ENCODE measurements around the gene KRT39. TPM values are rescaled to one million over a fixed set of nuclear protein-coding genes. Genes with fewer than 3 reads are reported as not detected.
"Not testable (repeated sequence)": the region's sequence is repeated elsewhere in the genome, so short reads cannot be mapped to it uniquely, and the experiment has no call there.

KRT39 gene
- polyA plus RNA-seq, 4 donors, result not detected

- no peak for DNase-seq (ENCODE audit: low read depth in 4 of 4, low spot score in 3 of 4)
Measured at GRCh38 chr17:40944531-40944930, 22.2 kb downstream of the KRT39 start.

GRCh38 chr17:40942553-40942952, 24.2 kb downstream of the KRT39 start:
- DNase-seq (ENCODE audit: low read depth in 4 of 4, low spot score in 3 of 4), result no peak

- DNase-seq (ENCODE audit: low read depth in 4 of 4, low spot score in 3 of 4), result no peak
Measured at GRCh38 chr17:40940266-40940665, 26.5 kb downstream of the KRT39 start.

- DNase-seq (ENCODE audit: low read depth in 4 of 4, low spot score in 3 of 4), result no peak
Measured at GRCh38 chr17:40938981-40939380, 27.8 kb downstream of the KRT39 start.

GRCh38 chr17:40937384-40937819, 29.3 kb downstream of the KRT39 start, which contains the start of gene KRT23:
Gene KRT23 (minus strand): TSS chr17:40937646. CDS start chr17:40936603, 1,043 bp downstream.
- no peak for DNase-seq (ENCODE audit: low read depth in 4 of 4, low spot score in 3 of 4)

- DNase-seq (ENCODE audit: low read depth in 4 of 4, low spot score in 3 of 4), result no peak
Measured at GRCh38 chr17:40936976-40937375, 29.8 kb downstream of the KRT39 start.

GRCh38 chr17:40936437-40936971, 30.2 kb downstream of the KRT39 start:
- DNase-seq (ENCODE audit: low read depth in 4 of 4, low spot score in 3 of 4), result no peak

GRCh38 chr17:40935624-40936023, 31.1 kb downstream of the KRT39 start:
- DNase-seq (ENCODE audit: low read depth in 4 of 4, low spot score in 3 of 4), result no peak

- no peak for DNase-seq (ENCODE audit: low read depth in 4 of 4, low spot score in 3 of 4)
Measured at GRCh38 chr17:40932608-40933007, 34.1 kb downstream of the KRT39 start.

- no peak for DNase-seq (ENCODE audit: low read depth in 4 of 4, low spot score in 3 of 4)
Measured at GRCh38 chr17:40931311-40931710, 35.4 kb downstream of the KRT39 start.

GRCh38 chr17:40926341-40926740, 40.4 kb downstream of the KRT39 start:
- DNase-seq (ENCODE audit: low read depth in 4 of 4, low spot score in 3 of 4), result no peak

- DNase-seq (ENCODE audit: low read depth in 4 of 4, low spot score in 3 of 4), result no peak
Measured at GRCh38 chr17:40922239-40922638, 44.5 kb downstream of the KRT39 start.

- DNase-seq (ENCODE audit: low read depth in 4 of 4, low spot score in 3 of 4), result no peak
Measured at GRCh38 chr17:40921026-40921425, 45.7 kb downstream of the KRT39 start.

GRCh38 chr17:40917116-40917515, 49.6 kb downstream of the KRT39 start:
- DNase-seq (ENCODE audit: low read depth in 4 of 4, low spot score in 3 of 4), result not testable (repeated sequence)

GRCh38 chr17:40916366-40916765, 50.4 kb downstream of the KRT39 start:
- no peak for DNase-seq (ENCODE audit: low read depth in 4 of 4, low spot score in 3 of 4)

- no peak for DNase-seq (ENCODE audit: low read depth in 4 of 4, low spot score in 3 of 4)
Measured at GRCh38 chr17:40915721-40916256, 51.0 kb downstream of the KRT39 start.

GRCh38 chr17:40915199-40915661, 51.5 kb downstream of the KRT39 start:
- no peak for DNase-seq (ENCODE audit: low read depth in 4 of 4, low spot score in 3 of 4)

GRCh38 chr17:40914075-40914855, 52.5 kb downstream of the KRT39 start:
- no peak for DNase-seq (ENCODE audit: low read depth in 4 of 4, low spot score in 3 of 4)

- no peak for DNase-seq (ENCODE audit: low read depth in 4 of 4, low spot score in 3 of 4)
Measured at GRCh38 chr17:40912486-40913210, 54.1 kb downstream of the KRT39 start.

GRCh38 chr17:40910441-40910841, 56.3 kb downstream of the KRT39 start:
- no peak for DNase-seq (ENCODE audit: low read depth in 4 of 4, low spot score in 3 of 4)

GRCh38 chr17:40909755-40910154, 57.0 kb downstream of the KRT39 start:
- no peak for DNase-seq (ENCODE audit: low read depth in 4 of 4, low spot score in 3 of 4)

All from left renal pelvis (tissue), 4 donors.